ENCODE results near the gene STARD10. TPM values are rescaled to one million over a fixed set of nuclear protein-coding genes. Genes with fewer than 3 reads are reported as not detected.

Gene STARD10
- total and polyA plus RNA-seq, 7 donors: 29.9 to 900 (median 60.1) TPM

GRCh38 chr11:72722050-72722748 is 71.6 kb downstream of the STARD10 start:
- intact Hi-C loops (cut with DNase I): loop anchor here (10.0 kb wide), 1 partner anchor 423 kb away; the partner anchor contains the start of gene FCHSD2
- Histone ChIP-seq H3K27ac (peak overlapping the region; percentile 83 to 89 (median 88)), H3K27me3 (no peaks in the 10 kb centered on the region), H3K36me3 (peaks cover 0 to 8% (median 2%) of the 10 kb centered on the region in 4 donors), H3K4me3 (peak overlapping the region; percentile 56 to 82 (median 62)), H3K9me3 (no peaks in the 10 kb centered on the region), H3K4me1 (peaks cover 0 to 67% (median 53%) of the 10 kb centered on the region in 4 donors)
- peak; percentile 93 for DNase-seq
- TF ChIP-seq POLR2AphosphoS5 (IDR thresholded peaks at IDR 0.05) (peak; percentile 31 to 81 (median 46)), POLR2A (IDR thresholded peaks at IDR 0.05) (no peak), CTCF (IDR thresholded peaks at IDR 0.05) (no peak), EP300 (IDR thresholded peaks at IDR 0.05) (no peak)
- WGBS, 2 donors: 0 to 1% methylated on average over 10 of the region's 10 CpGs

GRCh38 chr11:72721689-72722049 is 72.2 kb downstream of the STARD10 start:
- Histone ChIP-seq H3K4me3 (peak overlapping the region; percentile 56 to 82 (median 62)), H3K27ac (peak overlapping the region; percentile 83 to 89 (median 88)), H3K36me3 (peaks cover 0 to 13% (median 4%) of the 10 kb centered on the region in 4 donors), H3K27me3 (no peaks in the 10 kb centered on the region), H3K4me1 (peaks cover 0 to 73% (median 58%) of the 10 kb centered on the region in 4 donors), H3K9me3 (no peaks in the 10 kb centered on the region)
- WGBS, 2 donors: 0 to 3% methylated on average over 13 of the region's 13 CpGs
- TF ChIP-seq EP300 (IDR thresholded peaks at IDR 0.05): no peak
- TF ChIP-seq CTCF (IDR thresholded peaks at IDR 0.05): no peak
- no peak for TF ChIP-seq POLR2A (IDR thresholded peaks at IDR 0.05)
- TF ChIP-seq POLR2AphosphoS5 (IDR thresholded peaks at IDR 0.05): no peak
- DNase-seq: no peak
- intact Hi-C loops (cut with DNase I): loop anchor here (10.0 kb wide), 1 partner anchor 423 kb away; the partner anchor contains the start of gene FCHSD2

- DNase-seq: no peak
- intact Hi-C loops (cut with DNase I): loop anchor here (10.0 kb wide), 1 partner anchor 424 kb away; the partner anchor contains the start of gene FCHSD2
- WGBS, 2 donors: 1 to 16% methylated on average over 3 of the region's 3 CpGs
- no peak for TF ChIP-seq EP300 (IDR thresholded peaks at IDR 0.05)
- no peak for TF ChIP-seq POLR2A (IDR thresholded peaks at IDR 0.05)
- no peak for TF ChIP-seq POLR2AphosphoS5 (IDR thresholded peaks at IDR 0.05)
- TF ChIP-seq CTCF (IDR thresholded peaks at IDR 0.05): no peak
- Histone ChIP-seq H3K4me3 (peak overlapping the region; percentile 56 to 82 (median 62)), H3K4me1 (peaks cover 0 to 77% (median 61%) of the 10 kb centered on the region in 4 donors), H3K27me3 (no peaks in the 10 kb centered on the region), H3K36me3 (peaks cover 0 to 12% (median 4%) of the 10 kb centered on the region in 4 donors), H3K9me3 (no peaks in the 10 kb centered on the region), H3K27ac (peak overlapping the region; percentile 83 to 89 (median 88))
These were observed 72.6 kb downstream of the STARD10 start for GRCh38 chr11:72721276-72721675.

- no peak for TF ChIP-seq CTCF (IDR thresholded peaks at IDR 0.05)
- TF ChIP-seq EP300 (IDR thresholded peaks at IDR 0.05): no peak
- TF ChIP-seq POLR2A (IDR thresholded peaks at IDR 0.05): no peak
- TF ChIP-seq POLR2AphosphoS5 (IDR thresholded peaks at IDR 0.05): no peak
- peaks cover 0 to 12% (median 4%) of the 10 kb centered on the region in 4 donors for H3K36me3 ChIP-seq
- H3K27me3 ChIP-seq: no peaks in the 10 kb centered on the region
- intact Hi-C loops (cut with DNase I): loop anchor here (10.0 kb wide), 1 partner anchor 424 kb away; the partner anchor contains the start of gene FCHSD2
- 19 to 58% methylated on average over 4 of the region's 4 CpGs for WGBS, 2 donors
- H3K4me1 ChIP-seq: peaks cover 0 to 78% (median 61%) of the 10 kb centered on the region in 4 donors
- H3K27ac ChIP-seq: peak overlapping the region; percentile 83 to 89 (median 88)
- no peak for DNase-seq
- no peaks in the 10 kb centered on the region for H3K9me3 ChIP-seq
- peak overlapping the region; percentile 56 to 82 (median 62) for H3K4me3 ChIP-seq
These were observed 73.1 kb downstream of the STARD10 start for GRCh38 chr11:72720784-72721183.
